Adrenal gland (tissue), 5 donors: ENCODE data around the gene FAM227B.

Experiments used
- POLR2A ChIP-seq, 2 donors: fragments of 450-650 bp; IDR thresholded peaks; one replicate each; pipeline ENCODE4 v1.6.1; 2017; ENCODE audit warnings: antibody characterized with exemption in 2 of 2, mild to moderate bottlenecking in 2 of 2, moderate library complexity in 1 of 2
- TF ChIP-seq, protein P1 (sequence below), 6 experiments: fragments of 450-650 bp in 4 of 6; fragments of 200-600 bp in 2 of 6; sonication (generic) in 1 of 6; IDR thresholded peaks; 1 replicate in 5 of 6; 2 replicates in 1 of 6; pipeline versions ENCODE4 v1.5.1 to v1.8.0; 2016 to 2021; ENCODE audit warnings: antibody characterized with exemption in 6 of 6, mild to moderate bottlenecking in 2 of 6, moderate library complexity in 1 of 6
- donor health status: DM: no; HTN: no; CAD: no.

DNA sequence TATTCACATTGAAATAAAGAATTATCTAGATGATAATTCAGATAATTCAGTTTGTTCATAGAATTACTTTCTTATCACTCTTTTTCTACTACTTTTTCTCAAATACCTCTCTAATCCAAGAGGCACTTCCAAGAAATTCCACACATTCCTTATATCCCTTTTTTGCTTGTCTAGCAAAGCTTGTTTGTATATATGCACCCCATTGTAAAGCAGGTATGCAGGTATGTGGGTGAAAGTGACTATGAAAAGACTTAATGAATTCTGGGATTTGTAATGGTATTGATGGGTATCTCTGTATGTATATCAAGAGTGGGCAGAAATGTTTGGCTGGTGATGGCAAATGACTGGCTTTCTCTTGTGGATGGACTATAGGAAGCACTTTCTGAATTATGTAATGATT lies 291.7 kb downstream of the FAM227B start:
- TF ChIP-seq POLR2A (IDR thresholded peaks at IDR 0.05) = no peak
- TF ChIP-seq, protein P1, sequence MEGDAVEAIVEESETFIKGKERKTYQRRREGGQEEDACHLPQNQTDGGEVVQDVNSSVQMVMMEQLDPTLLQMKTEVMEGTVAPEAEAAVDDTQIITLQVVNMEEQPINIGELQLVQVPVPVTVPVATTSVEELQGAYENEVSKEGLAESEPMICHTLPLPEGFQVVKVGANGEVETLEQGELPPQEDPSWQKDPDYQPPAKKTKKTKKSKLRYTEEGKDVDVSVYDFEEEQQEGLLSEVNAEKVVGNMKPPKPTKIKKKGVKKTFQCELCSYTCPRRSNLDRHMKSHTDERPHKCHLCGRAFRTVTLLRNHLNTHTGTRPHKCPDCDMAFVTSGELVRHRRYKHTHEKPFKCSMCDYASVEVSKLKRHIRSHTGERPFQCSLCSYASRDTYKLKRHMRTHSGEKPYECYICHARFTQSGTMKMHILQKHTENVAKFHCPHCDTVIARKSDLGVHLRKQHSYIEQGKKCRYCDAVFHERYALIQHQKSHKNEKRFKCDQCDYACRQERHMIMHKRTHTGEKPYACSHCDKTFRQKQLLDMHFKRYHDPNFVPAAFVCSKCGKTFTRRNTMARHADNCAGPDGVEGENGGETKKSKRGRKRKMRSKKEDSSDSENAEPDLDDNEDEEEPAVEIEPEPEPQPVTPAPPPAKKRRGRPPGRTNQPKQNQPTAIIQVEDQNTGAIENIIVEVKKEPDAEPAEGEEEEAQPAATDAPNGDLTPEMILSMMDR (IDR thresholded peaks at IDR 0.05) = no peak
